DOHH2 (cell line): Measurements from ENCODE around the gene SPATA6L.

Experiments used
- CTCF ChIP-seq: fragments of 200-600 bp; sonication (generic); IDR thresholded peaks from one replicate; pipeline ENCODE4 v1.5.1; 2014; ENCODE audit warnings: antibody characterized with exemption, mild to moderate bottlenecking, low read depth, low read length; ENCODE audit not compliant: poor library complexity, severe bottlenecking
- EZH2phosphoT487 ChIP-seq: fragments of 200-600 bp; sonication (generic); IDR thresholded peaks from 2 replicates; pipeline ENCODE4 v1.6.1; 2017; ENCODE audit warnings: borderline replicate concordance, mild to moderate bottlenecking, antibody characterized with exemption, low read length, moderate library complexity, mixed read lengths

GRCh38 chr9:4689687-4690104 is 23.4 kb upstream of the SPATA6L start:
- TF ChIP-seq CTCF (no peak), EZH2phosphoT487 (no peak)
